Measurements from ENCODE around the gene CENPI.

Gene CENPI

GRCh38 chrX:101071582-101071981 is 26.4 kb upstream of the CENPI start:
- no peak for TF ChIP-seq CTCF (IDR thresholded peaks at IDR 0.05)
- DNase-seq (ENCODE audit: low spot score): no peak
- no peak overlapping the region for H3K27ac ChIP-seq
- no peak overlapping the region for H3K4me3 ChIP-seq

GRCh38 chrX:101078716-101079598 is 19.0 kb upstream of the CENPI start, which contains the start of gene TMEM35A:
Gene TMEM35A (plus strand): TSS chrX:101078879. CDS start chrX:101079003, 124 bp downstream.
- H3K4me3 ChIP-seq: peak within 1 kb of the TSS; percentile 64
- peak within 1 kb of the TSS in 1 of 2 donors; percentile 7 for H3K27ac ChIP-seq
- no peak for TF ChIP-seq CTCF (IDR thresholded peaks at IDR 0.05)
- no peak for DNase-seq (ENCODE audit: low spot score)

GRCh38 chrX:101079736-101080270 is 18.2 kb upstream of the CENPI start:
- DNase-seq (ENCODE audit: low spot score): no peak
- Histone ChIP-seq H3K27ac (peak overlapping the region in 1 of 2 donors; percentile 16), H3K4me3 (peak overlapping the region; percentile 64)
- TF ChIP-seq CTCF (IDR thresholded peaks at IDR 0.05): no peak

- no peak overlapping the region for H3K27ac ChIP-seq
- H3K4me3 ChIP-seq: peak overlapping the region; percentile 64
- TF ChIP-seq CTCF (IDR thresholded peaks at IDR 0.05): no peak
- no peak for DNase-seq (ENCODE audit: low spot score)
Observed at GRCh38 chrX:101080326-101081124, 17.5 kb upstream of the CENPI start.

GRCh38 chrX:101081231-101081630 is 16.8 kb upstream of the CENPI start:
- Histone ChIP-seq H3K27ac (no peak overlapping the region), H3K4me3 (no peak overlapping the region)
- DNase-seq (ENCODE audit: low spot score): no peak
- TF ChIP-seq CTCF (IDR thresholded peaks at IDR 0.05): no peak

GRCh38 chrX:101091817-101092216 is 6.2 kb upstream of the CENPI start:
- H3K4me3 ChIP-seq: no peak overlapping the region
- TF ChIP-seq CTCF (IDR thresholded peaks at IDR 0.05): no peak
- no peak for DNase-seq (ENCODE audit: low spot score)
- H3K27ac ChIP-seq: no peak overlapping the region
